GM18909 (cell line): ENCODE data around the gene CREB3.

ENCODE experiments used
- ATAC-seq: cut with Tn5 transposase; IDR thresholded peaks from one replicate; pipeline ENCODE4 v1.9.1; 2021; ENCODE audit warnings: mild to moderate bottlenecking; ENCODE audit not compliant: unreplicated experiment, poor library complexity

CREB3 gene

GRCh38 chr9:35746583-35746982 lies 14.1 kb downstream of the CREB3 start:
- no peak for ATAC-seq

- no peak for ATAC-seq
Measured at GRCh38 chr9:35748242-35748857, 15.9 kb downstream of the CREB3 start.

GRCh38 chr9:35748858-35749514 lies 16.5 kb downstream of the CREB3 start, which contains the start of the genes GBA2 and RGP1:
Gene GBA2, minus strand, starts transcription at chr9:35749228. Its CDS starts 524 bp downstream, at chr9:35748704.
Gene RGP1, plus strand, starts transcription at chr9:35749287. Its CDS starts 469 bp downstream, at chr9:35749756.
- ATAC-seq: peak; percentile 85

GRCh38 chr9:35749515-35750255 lies 17.2 kb downstream of the CREB3 start:
- ATAC-seq: peak; percentile 45

GRCh38 chr9:35750256-35750531 lies 17.7 kb downstream of the CREB3 start:
- ATAC-seq: no peak

GRCh38 chr9:35753466-35753865 lies 21.0 kb downstream of the CREB3 start:
- no peak for ATAC-seq

GRCh38 chr9:35754264-35754663 lies 21.8 kb downstream of the CREB3 start, which contains the start of gene MSMP:
Gene MSMP, minus strand, starts transcription at chr9:35754276. Its CDS starts 147 bp downstream, at chr9:35754129.
- no peak for ATAC-seq

- no peak for ATAC-seq
Measured at GRCh38 chr9:35755071-35755470, 22.6 kb downstream of the CREB3 start.

GRCh38 chr9:35756275-35757225 lies 24.1 kb downstream of the CREB3 start:
- peak; percentile 64 for ATAC-seq

GRCh38 chr9:35757226-35757891 lies 24.9 kb downstream of the CREB3 start:
- peak; percentile 46 for ATAC-seq

- no peak for ATAC-seq
Measured at GRCh38 chr9:35757892-35758275, 25.4 kb downstream of the CREB3 start.

GRCh38 chr9:35758475-35759050 lies 26.1 kb downstream of the CREB3 start:
- ATAC-seq: no peak

GRCh38 chr9:35759795-35760194 lies 27.3 kb downstream of the CREB3 start:
- ATAC-seq: no peak

- no peak for ATAC-seq
Measured at GRCh38 chr9:35760651-35761050, 28.2 kb downstream of the CREB3 start.

GRCh38 chr9:35763181-35763580 lies 30.7 kb downstream of the CREB3 start:
- no peak for ATAC-seq

- ATAC-seq: no peak
Measured at GRCh38 chr9:35763803-35764202, 31.3 kb downstream of the CREB3 start.

- no peak for ATAC-seq
Measured at GRCh38 chr9:35766997-35767396, 34.5 kb downstream of the CREB3 start.

- no peak for ATAC-seq
Measured at GRCh38 chr9:35767458-35767857, 35.0 kb downstream of the CREB3 start.

- ATAC-seq: no peak
Measured at GRCh38 chr9:35769763-35770162, 37.3 kb downstream of the CREB3 start.

GRCh38 chr9:35771075-35771433 lies 38.6 kb downstream of the CREB3 start:
- ATAC-seq: no peak
